Colon (tissue), 2 donors: ENCODE data around the gene STARD13.

Experiments used
- FAIRE-seq: peaks from 2 replicates; lab custom pipeline; 2012; peaks lifted over from hg19 to GRCh38; lab: Jason Lieb, UNC
- donor health status: control.
- donor health status: control.

The STARD13 gene

GRCh38 chr13:33277037-33277740, 8.4 kb downstream of the STARD13 start:
- no peak for FAIRE-seq

- no peak for FAIRE-seq
These were observed 9.0 kb downstream of the STARD13 start for GRCh38 chr13:33276570-33276969.

- no peak for FAIRE-seq
These were observed 9.6 kb downstream of the STARD13 start for GRCh38 chr13:33275916-33276315.

GRCh38 chr13:33274264-33274663, 11.3 kb downstream of the STARD13 start:
- FAIRE-seq: no peak

- FAIRE-seq: no peak
These were observed 12.9 kb downstream of the STARD13 start for GRCh38 chr13:33272531-33273124.

- FAIRE-seq: no peak
These were observed 13.8 kb downstream of the STARD13 start for GRCh38 chr13:33271759-33272158.

- no peak for FAIRE-seq
These were observed 14.5 kb downstream of the STARD13 start for GRCh38 chr13:33270895-33271538.

- FAIRE-seq: no peak
These were observed 19.9 kb downstream of the STARD13 start for GRCh38 chr13:33265607-33266006.

GRCh38 chr13:33265133-33265532, 20.4 kb downstream of the STARD13 start:
- no peak for FAIRE-seq

- FAIRE-seq: no peak
These were observed 21.0 kb downstream of the STARD13 start for GRCh38 chr13:33264620-33264978.

- no peak for FAIRE-seq
These were observed 21.5 kb downstream of the STARD13 start for GRCh38 chr13:33263976-33264619.

GRCh38 chr13:33263484-33263883, 22.1 kb downstream of the STARD13 start:
- no peak for FAIRE-seq

- no peak for FAIRE-seq
These were observed 22.6 kb downstream of the STARD13 start for GRCh38 chr13:33262997-33263396.

- FAIRE-seq: no peak
These were observed 23.0 kb downstream of the STARD13 start for GRCh38 chr13:33262594-33262993.

GRCh38 chr13:33262062-33262487, 23.5 kb downstream of the STARD13 start:
- FAIRE-seq: no peak

GRCh38 chr13:33261387-33262061, 24.0 kb downstream of the STARD13 start:
- FAIRE-seq: no peak

- no peak for FAIRE-seq
These were observed 25.1 kb downstream of the STARD13 start for GRCh38 chr13:33260168-33261098.

GRCh38 chr13:33259296-33259695, 26.3 kb downstream of the STARD13 start:
- FAIRE-seq: no peak

- FAIRE-seq: no peak
These were observed 26.8 kb downstream of the STARD13 start for GRCh38 chr13:33258808-33259193.

- no peak for FAIRE-seq
These were observed 27.4 kb downstream of the STARD13 start for GRCh38 chr13:33257841-33258807.
